ENCODE results near the gene DPM2.

DPM2 gene

GRCh38 chr9:127887792-127888191 is 49.9 kb downstream of the DPM2 start:
- DNase-seq (ENCODE audit: low spot score): no peak
- CTCF ChIA-PET: interaction anchor here (1.0 kb wide), 1 partner anchor 10 kb away, joined by 3 read pairs; no protein-coding TSS in a partner anchor
- POLR2A ChIA-PET (ENCODE audit: low non-redundant PET): interaction anchor here (0.6 kb wide), 1 partner anchor 9 kb away, joined by 19 read pairs; no protein-coding TSS in a partner anchor
- peak overlapping the region; percentile 9 for H3K27ac ChIP-seq
- TF ChIP-seq, protein P1, sequence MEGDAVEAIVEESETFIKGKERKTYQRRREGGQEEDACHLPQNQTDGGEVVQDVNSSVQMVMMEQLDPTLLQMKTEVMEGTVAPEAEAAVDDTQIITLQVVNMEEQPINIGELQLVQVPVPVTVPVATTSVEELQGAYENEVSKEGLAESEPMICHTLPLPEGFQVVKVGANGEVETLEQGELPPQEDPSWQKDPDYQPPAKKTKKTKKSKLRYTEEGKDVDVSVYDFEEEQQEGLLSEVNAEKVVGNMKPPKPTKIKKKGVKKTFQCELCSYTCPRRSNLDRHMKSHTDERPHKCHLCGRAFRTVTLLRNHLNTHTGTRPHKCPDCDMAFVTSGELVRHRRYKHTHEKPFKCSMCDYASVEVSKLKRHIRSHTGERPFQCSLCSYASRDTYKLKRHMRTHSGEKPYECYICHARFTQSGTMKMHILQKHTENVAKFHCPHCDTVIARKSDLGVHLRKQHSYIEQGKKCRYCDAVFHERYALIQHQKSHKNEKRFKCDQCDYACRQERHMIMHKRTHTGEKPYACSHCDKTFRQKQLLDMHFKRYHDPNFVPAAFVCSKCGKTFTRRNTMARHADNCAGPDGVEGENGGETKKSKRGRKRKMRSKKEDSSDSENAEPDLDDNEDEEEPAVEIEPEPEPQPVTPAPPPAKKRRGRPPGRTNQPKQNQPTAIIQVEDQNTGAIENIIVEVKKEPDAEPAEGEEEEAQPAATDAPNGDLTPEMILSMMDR (conservative IDR thresholded peaks at IDR 0.05; ENCODE audit: low read depth): no peak

- CTCF ChIA-PET: interaction anchor here (0.6 kb wide), 1 partner anchor 360 kb away, joined by 5 read pairs; no protein-coding TSS in a partner anchor
- TF ChIP-seq, protein P1 (conservative IDR thresholded peaks at IDR 0.05; ENCODE audit: low read depth): no peak
- POLR2A ChIA-PET (ENCODE audit: low non-redundant PET): no interaction called here
- peak overlapping the region; percentile 48; the same call in 1 of the 2 replicates for H3K27ac ChIP-seq
- DNase-seq (ENCODE audit: low spot score): peak; percentile 68
Observed at GRCh38 chr9:127886401-127886972, 51.2 kb downstream of the DPM2 start.

- ChIA-PET CTCF (interaction anchor here (0.5 kb wide), 1 partner anchor 17 kb away, joined by 5 read pairs; no protein-coding TSS in a partner anchor), POLR2A (ENCODE audit: low non-redundant PET) (no interaction called here)
- DNase-seq (ENCODE audit: low spot score): no peak
- TF ChIP-seq, protein P1 (conservative IDR thresholded peaks at IDR 0.05; ENCODE audit: low read depth): no peak
- H3K27ac ChIP-seq: peak overlapping the region; percentile 48
Observed at GRCh38 chr9:127885508-127886281, 52.0 kb downstream of the DPM2 start.
